Type B pancreatic cell (in vitro differentiated cells): ENCODE data around the gene SART1. TPM values are rescaled to one million over a fixed set of nuclear protein-coding genes. Genes with fewer than 3 reads are reported as not detected.

Experiments used
- DNase-seq: peaks from one replicate; pipeline ENCODE4 v3.0.0; 2021; ENCODE audit warnings: mixed read lengths; ENCODE audit not compliant: unreplicated experiment; ENCODE audit errors: extremely low spot score
- H3K27ac Mint-ChIP-seq: 2 replicates; pipeline ENCODE4 v1.8.0; 2021; ENCODE audit warnings: mild to moderate bottlenecking, mixed read lengths
- H3K27me3 Mint-ChIP-seq: 2 replicates; pipeline ENCODE4 v1.8.0; 2021; ENCODE audit warnings: mixed read lengths
- H3K36me3 Mint-ChIP-seq: 2 replicates; pipeline ENCODE4 v1.8.0; 2021; ENCODE audit warnings: mixed read lengths
- H3K4me1 Mint-ChIP-seq: one replicate; pipeline ENCODE4 v1.8.0; 2021; ENCODE audit warnings: mixed read lengths; ENCODE audit not compliant: unreplicated experiment
- H3K4me3 Mint-ChIP-seq: 2 replicates; pipeline ENCODE4 v1.8.0; 2021; ENCODE audit warnings: mild to moderate bottlenecking, mixed read lengths
- H3K9me3 Mint-ChIP-seq: 2 replicates; pipeline ENCODE4 v1.8.0; 2021; ENCODE audit warnings: mixed read lengths
- CTCF ChIP-seq: fragments of 200-600 bp; sonication (generic); conservative IDR thresholded peaks from 2 replicates; pipeline ENCODE4 v1.5.0; 2021; ENCODE audit warnings: antibody characterized with exemption, mild to moderate bottlenecking
- long read RNA-seq: library from polyadenylated mRNA; unstranded; transcript quantifications from one replicate; pipeline ENCODE4 v2.0.0, GENCODE V29; 2020
- total RNA-seq: library from RNA; stranded (reverse); gene quantifications from 2 replicates; pipeline ENCODE4 v1.2.1, GENCODE V29; 2021; ENCODE audit warnings: low replicate concordance

Gene SART1
- 38.9 and 46.0 TPM in 2 replicates for total RNA-seq
- long read RNA-seq, partial matches to known transcripts, result 2 of 3 reads
- long read RNA-seq, other reads (novel, unspliced or antisense), result 1 of 3 reads

DNA sequence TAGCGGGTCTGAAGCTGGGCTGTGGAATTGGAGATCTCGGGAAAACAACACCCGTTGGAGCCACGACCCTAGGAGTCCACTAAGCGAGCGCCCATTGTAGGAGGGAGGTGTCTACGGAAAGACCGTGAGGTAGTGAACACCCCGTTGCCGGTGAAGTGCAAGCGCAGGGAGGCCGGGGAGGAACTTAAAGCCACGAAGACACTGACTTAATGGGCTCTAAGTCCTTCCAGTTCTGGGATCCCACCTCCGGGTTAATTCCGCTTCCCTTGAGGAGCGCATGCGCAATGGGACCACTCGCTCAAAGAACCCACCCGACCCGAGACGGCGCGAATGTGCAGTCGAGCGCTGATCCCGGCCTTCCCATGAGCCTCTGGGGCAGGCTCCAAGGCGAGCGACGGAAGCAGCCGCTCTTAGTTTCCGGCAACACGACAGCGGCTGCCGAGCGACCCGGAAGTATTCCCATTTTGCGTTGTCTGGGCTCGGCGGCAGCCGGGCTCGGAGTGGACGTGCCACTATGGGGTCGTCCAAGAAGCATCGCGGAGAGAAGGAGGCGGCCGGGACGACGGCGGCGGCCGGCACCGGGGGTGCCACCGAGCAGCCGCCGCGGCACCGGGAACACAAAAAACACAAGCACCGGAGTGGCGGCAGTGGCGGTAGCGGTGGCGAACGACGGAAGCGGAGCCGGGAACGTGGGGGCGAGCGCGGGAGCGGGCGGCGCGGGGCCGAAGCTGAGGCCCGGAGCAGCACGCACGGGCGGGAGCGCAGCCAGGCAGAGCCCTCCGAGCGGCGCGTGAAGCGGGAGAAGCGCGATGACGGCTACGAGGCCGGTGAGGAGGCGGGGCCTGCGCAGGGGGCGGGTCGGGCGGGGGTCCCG lies at the start of gene SART1:
Gene SART1, plus strand, starts transcription at position 468 of the 874 bp plus-strand sequence. Its CDS starts 47 bp downstream, at position 515.
- H3K27ac Mint-ChIP-seq, result peak within 1 kb of the TSS; percentile 96
- H3K4me3 Mint-ChIP-seq, result peak within 1 kb of the TSS; percentile 96
- H3K27me3 Mint-ChIP-seq, result no peaks in the 10 kb centered on the region
- no peaks in the 10 kb centered on the region for H3K9me3 Mint-ChIP-seq
- H3K4me1 Mint-ChIP-seq, result peaks cover 20% of the 10 kb centered on the region
- H3K36me3 Mint-ChIP-seq, result peaks cover 17% of the 10 kb centered on the region
- peak; percentile 97 for DNase-seq
- TF ChIP-seq CTCF, result peak; percentile 29

GRCh38 chr11:65912845-65913244 lies 48.7 kb upstream of the SART1 start:
- no peak for TF ChIP-seq CTCF

DNA sequence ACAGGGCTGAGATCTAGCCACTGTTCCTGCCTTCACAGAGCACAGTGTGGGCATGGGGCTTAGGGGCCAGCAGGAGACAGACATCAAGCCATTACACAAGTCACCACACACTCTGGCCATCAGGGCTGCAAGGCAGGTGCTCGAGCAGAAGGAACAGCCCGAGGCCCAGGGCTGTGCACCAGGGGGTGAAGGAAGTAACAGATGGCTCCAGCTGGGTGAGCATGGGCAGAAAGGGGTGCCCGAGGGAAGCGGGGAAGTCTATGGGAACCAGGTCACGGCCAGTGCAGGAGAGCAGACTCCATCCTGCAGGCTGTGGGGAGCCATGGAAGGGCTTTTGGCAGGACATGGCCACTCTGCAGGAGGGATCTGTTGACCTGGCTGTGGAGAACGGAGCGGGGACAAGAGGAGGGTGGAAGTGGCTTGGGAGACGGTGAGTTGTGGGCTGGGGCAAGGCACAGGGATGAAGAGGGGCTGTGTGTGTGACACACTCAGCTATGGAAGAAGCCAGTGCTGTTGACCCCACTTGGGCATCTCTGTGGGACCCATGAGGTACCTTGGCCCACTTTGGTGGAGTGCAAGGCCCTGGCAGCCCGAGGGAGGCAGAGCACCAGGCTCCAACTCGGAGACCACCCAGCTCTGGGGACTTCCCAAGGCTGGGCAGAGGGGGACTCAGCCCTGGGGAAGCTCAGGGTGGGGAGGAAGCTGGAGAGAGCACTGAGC lies 46.3 kb upstream of the SART1 start:
- Mint-ChIP-seq H3K9me3 (no peaks in the 10 kb centered on the region), H3K4me1 (peaks cover 16% of the 10 kb centered on the region), H3K27ac (peak overlapping the region; percentile 46), H3K27me3 (no peaks in the 10 kb centered on the region), H3K4me3 (peak overlapping the region; percentile 14), H3K36me3 (no peaks in the 10 kb centered on the region)
- no peak for DNase-seq
- no peak for TF ChIP-seq CTCF

More at GRCh38 chr11:65912845-65913244, 48.7 kb upstream of the SART1 start:
- DNase-seq, result no peak
- no peak overlapping the region for H3K27ac Mint-ChIP-seq
- peaks cover 16% of the 10 kb centered on the region for H3K27me3 Mint-ChIP-seq
- no peaks in the 10 kb centered on the region for H3K9me3 Mint-ChIP-seq
- no peak overlapping the region for H3K4me3 Mint-ChIP-seq
- no peaks in the 10 kb centered on the region for H3K36me3 Mint-ChIP-seq
- H3K4me1 Mint-ChIP-seq, result peaks cover 16% of the 10 kb centered on the region

- TF ChIP-seq CTCF, result no peak
Observed at GRCh38 chr11:65915821-65916251, 45.7 kb upstream of the SART1 start.

GRCh38 chr11:65916391-65916790 lies 45.1 kb upstream of the SART1 start:
- Mint-ChIP-seq H3K9me3 (no peaks in the 10 kb centered on the region), H3K36me3 (no peaks in the 10 kb centered on the region), H3K4me3 (peak overlapping the region; percentile 83), H3K4me1 (peaks cover 16% of the 10 kb centered on the region), H3K27ac (peak overlapping the region; percentile 51), H3K27me3 (no peaks in the 10 kb centered on the region)
- DNase-seq, result no peak
- no peak for TF ChIP-seq CTCF

More at GRCh38 chr11:65915821-65916251, 45.7 kb upstream of the SART1 start:
- Mint-ChIP-seq H3K9me3 (no peaks in the 10 kb centered on the region), H3K27me3 (no peaks in the 10 kb centered on the region), H3K36me3 (no peaks in the 10 kb centered on the region), H3K4me3 (peak overlapping the region; percentile 83), H3K4me1 (peaks cover 16% of the 10 kb centered on the region), H3K27ac (no peak overlapping the region)
- DNase-seq, result no peak
